Hematopoietic multipotent progenitor cell treated with erythropoietin and hydrocortisone succinate and interleukin-3 and kit ligand, for 4 days (in vitro differentiated cells): ENCODE measurements around the gene GUCA2B.

ENCODE experiments used
- DNase-seq: peaks from one replicate; pipeline ENCODE4 v3.0.0-alpha.2; 2015

GUCA2B gene

DNA sequence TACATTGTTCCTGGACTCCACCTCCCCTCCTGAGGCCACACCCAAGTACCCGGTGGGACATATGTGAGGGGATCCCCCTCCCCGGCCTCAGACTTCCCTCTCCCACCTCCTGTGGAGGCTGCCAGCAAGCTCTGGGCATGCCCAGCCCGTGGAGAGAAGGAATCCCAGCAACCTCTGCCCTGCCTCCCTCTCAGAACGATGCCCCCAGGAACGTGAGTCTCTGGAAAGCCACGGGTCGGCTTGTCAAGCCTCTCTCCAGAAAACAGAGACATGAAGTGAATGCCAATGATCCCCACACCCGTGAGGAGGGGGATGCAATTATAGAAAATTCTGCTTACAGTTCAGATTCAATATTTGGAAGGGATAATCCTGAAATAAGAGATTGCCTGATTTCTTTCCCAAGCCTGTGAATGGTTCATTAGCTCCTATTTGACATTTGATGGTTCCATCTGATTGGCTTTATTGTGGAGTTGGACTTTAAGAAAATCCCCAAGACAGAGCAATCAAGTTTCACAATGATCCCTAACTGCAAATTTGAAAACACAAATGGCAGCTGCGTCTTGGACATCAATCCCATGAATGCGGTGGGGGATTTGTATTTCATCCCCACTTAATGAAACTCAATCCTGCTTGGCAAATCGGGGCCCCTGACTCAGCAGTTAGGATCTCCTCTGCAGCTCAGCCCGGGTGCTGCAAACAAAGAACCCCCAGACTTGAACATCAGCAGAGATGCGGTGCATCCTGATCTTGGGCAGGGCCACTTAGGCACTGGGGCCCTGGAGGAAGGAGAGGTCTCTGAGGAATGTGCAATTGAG lies 9.1 kb upstream of the GUCA2B start:
- DNase-seq = no peak

DNA sequence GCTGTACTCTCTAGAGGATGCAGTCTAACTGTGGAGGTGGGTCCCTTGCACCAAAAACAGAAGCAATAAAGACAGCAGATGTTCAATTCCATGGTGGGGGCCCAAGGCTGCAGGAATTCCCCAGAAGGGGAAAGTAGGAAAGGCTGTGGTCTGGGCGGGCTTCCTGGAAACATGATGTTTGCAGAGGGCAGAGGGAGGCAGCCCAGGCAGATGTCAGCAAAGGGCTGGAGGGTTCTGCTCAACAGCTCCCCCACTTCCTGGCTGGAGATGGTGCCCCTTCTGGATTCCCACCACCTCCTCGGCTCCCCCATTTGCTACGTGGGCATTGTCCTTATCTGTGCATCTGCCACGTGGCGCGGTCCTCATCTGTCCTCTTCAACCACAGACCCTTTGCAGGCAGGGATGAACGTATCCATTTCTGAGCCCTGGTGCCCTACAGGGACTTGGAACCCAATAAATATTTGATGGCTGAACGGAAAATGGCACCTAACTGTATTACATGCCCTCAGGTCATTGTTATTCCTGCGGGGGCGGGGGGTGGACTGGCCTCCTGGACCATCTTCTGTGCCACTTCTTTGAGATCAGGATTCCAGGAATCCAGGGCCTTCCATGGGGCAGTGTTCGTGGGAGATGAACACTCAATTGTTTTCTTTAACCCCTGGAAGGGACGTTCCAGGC lies 8.4 kb upstream of the GUCA2B start:
- no peak for DNase-seq

DNA sequence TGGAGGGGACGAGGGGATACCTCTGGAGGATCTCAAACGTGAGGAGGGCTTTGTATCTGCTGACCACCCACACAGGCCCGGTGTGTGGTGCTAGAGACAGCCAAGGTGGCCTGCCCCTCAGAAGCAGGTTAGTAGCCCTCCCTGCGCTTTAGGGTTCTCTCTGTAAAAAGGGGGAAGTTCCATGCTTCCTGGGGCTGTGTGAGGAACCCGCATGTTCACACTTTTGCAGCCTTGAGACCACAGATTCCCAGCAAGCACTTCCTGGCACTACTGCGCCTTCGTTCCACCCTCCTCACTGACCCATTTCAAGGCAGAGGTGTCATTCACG lies 7.9 kb upstream of the GUCA2B start:
- peak; percentile 40 for DNase-seq

DNA sequence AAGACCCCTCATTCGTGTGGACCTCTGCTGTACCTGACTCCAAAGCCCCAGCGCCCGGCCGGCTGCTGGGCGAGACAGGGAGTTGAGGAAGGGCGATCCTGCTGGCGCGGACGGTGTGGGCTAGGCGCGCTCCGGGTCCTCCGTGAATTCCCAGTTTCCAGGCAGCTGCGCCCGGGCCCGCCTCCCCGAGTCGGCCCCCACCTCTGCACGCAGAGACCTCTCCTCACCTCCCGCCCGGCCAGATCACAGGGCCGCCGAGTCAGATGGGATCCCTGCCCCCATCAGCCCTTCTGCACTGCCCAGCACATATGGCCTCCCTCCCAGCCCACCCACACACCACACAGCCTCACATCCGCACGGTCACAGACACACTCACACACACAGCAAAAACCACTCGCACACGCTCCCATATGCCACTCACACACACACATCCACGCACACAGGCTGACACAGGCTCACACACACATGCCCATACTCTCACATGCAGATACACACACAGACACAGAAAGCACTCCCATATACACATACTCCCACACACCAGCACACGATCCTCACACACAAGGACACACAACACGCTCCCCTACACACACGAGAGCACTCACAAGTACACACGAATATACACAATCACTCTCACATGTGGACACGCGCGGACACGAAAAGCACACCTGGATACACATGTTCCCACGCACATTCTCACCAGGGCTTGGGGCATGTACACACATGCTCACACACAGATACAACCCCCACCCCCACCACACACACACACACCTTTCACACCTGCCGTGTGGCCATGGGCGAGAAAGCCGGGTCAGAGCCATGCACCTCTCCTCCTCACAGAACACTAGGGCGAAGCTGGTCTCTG lies 7.2 kb upstream of the GUCA2B start:
- no peak for DNase-seq

- peak; percentile 78 for DNase-seq
Measured at GRCh38 chr1:42146626-42147320, 6.4 kb upstream of the GUCA2B start.

- DNase-seq = no peak
Measured at GRCh38 chr1:42148166-42148565, 5.0 kb upstream of the GUCA2B start.

GRCh38 chr1:42150651-42151050 lies 2.6 kb upstream of the GUCA2B start:
- no peak for DNase-seq

DNA sequence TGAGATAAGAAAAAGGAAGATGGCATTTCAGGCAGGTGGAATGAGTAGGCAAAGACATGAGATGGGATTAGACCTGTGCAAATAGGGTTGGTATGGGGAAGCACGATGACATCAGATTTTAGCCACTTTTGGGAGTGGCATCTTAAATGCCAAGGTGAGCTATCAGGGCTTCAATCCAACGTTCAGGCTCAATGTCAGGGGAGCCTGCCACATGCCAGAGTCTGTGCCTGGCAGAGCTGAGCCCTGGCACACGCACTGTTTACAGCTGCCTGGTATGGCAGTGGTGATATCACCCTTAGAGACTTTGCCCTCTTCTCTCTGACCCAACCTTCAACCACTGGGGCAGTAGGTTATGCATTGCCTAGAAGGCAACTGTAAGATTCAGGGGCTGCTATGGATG lies 1.1 kb upstream of the GUCA2B start:
- no peak for DNase-seq

GRCh38 chr1:42153624-42154023 lies 414 bp downstream of the GUCA2B start:
- DNase-seq = no peak

DNA sequence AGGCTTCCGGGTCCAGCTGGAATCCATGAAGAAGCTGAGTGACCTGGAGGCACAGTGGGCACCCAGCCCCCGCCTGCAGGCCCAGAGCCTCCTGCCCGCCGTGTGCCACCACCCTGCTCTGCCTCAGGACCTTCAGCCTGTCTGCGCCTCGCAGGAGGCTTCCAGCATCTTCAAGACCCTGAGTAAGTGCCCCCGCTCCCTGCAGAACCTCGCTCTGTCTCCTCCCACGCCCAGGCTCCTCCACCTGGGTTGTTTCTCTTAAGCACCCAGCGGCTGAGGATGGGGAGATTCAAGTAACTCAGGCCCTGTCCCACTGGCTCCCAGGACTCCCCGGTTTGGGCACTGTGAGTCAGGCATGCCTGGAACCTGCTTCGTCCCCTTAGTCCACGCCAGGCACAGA lies 1.5 kb downstream of the GUCA2B start:
- no peak for DNase-seq

DNA sequence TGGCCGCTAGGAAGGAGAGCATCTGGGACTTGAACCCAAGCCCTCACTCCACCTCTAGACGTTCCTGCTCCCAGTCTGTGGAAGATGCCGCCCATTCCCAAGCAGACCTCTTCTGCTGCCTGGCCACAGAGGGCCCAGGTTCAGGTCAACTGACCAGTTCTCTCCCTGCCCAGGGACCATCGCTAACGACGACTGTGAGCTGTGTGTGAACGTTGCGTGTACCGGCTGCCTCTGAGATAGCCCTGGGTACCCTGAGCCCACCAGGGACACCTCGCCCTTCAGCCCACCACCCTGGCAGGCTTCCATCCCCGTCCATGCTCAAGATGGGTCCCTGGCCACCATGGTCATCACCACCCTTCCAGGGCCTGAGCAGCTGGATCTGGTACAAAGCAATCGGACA lies 2.2 kb downstream of the GUCA2B start:
- no peak for DNase-seq

- DNase-seq = peak; percentile 76
Measured at GRCh38 chr1:42157667-42158066, 4.5 kb downstream of the GUCA2B start.

- no peak for DNase-seq
Measured at GRCh38 chr1:42158189-42158588, 5.0 kb downstream of the GUCA2B start.

DNA sequence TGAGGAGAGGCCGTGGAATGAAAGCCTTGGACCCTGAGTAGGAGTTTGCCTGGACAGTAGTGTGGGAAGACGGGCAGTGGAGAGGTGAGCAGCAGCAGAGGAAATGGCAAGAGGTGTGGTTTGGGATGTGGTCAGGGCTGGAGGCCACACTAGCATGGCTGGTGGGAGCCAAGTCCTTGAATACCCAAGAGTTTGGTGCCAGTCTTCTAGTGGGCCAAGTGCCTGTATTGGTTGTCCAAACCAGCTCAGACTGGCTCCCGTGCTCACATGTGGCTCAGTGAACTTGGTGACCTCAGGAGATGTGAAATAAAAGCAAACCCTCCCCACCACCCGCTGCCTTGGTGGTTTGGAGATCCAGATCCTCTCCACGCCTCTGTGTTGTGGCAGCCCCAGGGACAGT lies 9.0 kb downstream of the GUCA2B start:
- no peak for DNase-seq

GRCh38 chr1:42163114-42163513 lies 9.9 kb downstream of the GUCA2B start:
- DNase-seq = no peak

DNA sequence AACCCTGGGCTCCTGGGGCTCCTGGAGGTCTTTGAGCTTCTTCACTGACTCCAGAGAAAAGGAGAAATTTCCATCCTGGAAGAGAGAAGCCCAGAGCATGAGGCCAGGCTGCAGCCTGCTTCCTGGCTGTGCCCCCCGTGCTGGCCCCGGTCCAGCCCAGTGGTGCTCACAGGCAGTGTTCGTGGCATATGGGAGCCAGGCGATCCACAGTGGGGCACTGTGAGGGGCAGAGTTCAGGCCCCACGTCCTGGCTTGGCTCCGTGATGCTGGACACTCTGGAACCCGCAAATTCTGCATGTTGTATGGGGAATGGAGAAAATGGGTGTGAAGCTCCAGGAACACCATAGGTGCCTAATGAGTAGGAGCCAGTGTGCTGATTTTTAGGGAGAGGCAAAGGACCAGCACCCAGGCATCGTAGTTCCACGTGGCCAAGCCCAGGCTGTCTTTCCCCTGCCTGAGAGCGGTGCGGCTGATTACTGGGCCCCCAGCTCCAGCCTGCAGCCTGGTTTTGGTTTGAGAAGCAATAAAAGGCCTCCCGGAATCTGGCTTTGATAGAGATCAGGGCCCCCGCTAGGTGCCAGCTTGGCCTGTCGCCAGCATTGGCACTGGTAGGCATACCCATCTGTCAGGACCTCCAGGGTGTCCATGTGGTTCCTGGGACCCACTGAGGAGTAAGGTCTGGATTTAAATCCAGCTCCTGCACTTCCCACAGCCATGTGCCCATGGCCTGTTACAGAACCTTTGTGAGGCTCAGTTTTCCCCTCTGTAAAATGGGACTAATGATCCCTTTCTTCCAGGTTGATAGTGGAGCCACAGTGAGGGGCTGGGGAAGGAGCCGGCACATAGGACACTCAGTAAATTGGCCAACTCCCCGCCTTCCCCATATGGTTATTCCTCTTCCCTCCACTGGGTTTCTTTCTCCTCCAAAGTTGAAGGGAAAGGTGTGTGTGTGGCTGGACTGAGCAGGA lies 10.6 kb downstream of the GUCA2B start:
- no peak for DNase-seq

GRCh38 chr1:42164551-42165420 lies 11.6 kb downstream of the GUCA2B start, which contains the start of gene GUCA2A:
Gene GUCA2A (minus strand): TSS chr1:42164745. CDS start chr1:42164712, 33 bp downstream.
- no peak for DNase-seq

DNA sequence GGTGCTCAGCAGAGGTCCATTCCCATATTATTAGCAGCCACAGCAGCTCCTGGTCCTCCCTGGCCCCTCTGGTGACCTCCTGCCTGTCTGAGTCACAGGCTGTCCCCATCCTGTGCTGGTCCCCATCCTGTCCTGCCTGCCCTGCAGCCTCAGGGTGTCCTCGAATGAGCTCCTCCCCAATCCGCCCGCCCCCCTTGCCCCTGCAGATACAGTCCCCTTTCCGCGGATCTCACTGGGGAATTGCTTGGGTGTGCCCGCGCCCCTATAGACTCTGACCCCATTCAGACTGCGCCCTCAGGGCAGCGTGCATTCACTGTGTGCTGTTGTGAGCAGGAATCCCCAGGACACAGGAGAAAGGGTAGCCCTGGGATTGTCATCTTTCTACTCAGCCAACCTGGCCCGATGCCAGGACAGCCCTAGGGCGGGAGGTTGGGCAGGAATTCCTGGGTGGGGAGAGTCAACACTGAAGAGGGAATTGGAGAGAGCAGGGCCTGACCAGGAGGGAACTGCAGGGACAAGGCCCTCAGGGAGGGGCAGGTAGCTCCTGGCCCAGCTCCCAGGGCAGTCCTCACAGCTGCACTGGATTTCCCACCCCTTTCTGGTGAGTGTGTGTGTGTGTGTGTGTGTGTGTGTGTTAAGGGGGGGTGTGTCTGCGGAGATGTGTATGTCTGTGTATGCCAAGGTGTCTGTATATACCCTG lies 12.5 kb downstream of the GUCA2B start:
- no peak for DNase-seq

GRCh38 chr1:42167611-42168390 lies 14.6 kb downstream of the GUCA2B start:
- no peak for DNase-seq

DNA sequence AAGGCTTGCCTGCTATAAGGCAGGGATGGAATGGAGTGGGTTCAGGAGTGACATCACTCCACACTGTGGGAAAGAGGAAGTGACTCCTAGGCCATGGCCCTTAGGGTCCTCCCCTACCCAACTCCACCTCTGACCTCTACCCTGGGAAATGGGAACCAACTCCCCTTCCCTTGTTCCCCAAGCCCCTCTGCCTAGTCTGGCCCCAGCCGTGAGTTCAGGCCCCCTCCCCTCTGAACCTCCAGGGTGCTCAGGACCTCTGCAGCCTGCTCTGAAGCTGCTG lies 15.1 kb downstream of the GUCA2B start:
- no peak for DNase-seq
